ENCODE data around the gene LHX3. TPM values are rescaled to one million over a fixed set of nuclear protein-coding genes. Genes with fewer than 3 reads are reported as not detected.

Gene LHX3
- total RNA-seq, 2 donors from 2014 or later: not detected

DNA sequence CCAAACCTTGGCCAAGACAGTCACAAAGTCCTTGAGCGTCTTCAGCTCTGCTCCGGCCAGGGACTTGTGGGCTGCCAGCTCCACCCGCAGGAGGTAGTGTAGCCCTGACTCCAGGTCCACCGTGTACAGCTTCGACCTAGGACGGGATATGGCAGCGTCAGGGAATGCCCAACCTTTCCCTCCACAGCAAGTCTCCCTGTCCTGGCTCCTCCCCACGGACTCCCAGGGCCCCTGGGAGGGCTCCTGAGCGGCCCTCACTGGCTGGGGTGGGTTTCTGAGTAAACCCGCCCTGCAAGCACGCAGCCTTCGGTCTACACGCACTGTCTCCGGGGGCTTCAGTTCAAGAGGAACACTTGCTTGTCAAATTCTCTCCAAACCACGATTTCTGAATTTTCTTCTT lies 13.7 kb upstream of the LHX3 start:
- Histone ChIP-seq H3K4me3 (no peak overlapping the region), H3K27me3 (replicated peaks; ENCODE audit: insufficient read depth) (no peaks in the 10 kb centered on the region), H3K9me3 (no peaks in the 10 kb centered on the region), H3K36me3 (peaks cover 25% of the 10 kb centered on the region), H3K4me1 (ENCODE audit: control insufficient read depth in 1 of 2, low read depth in 2 of 2) (no peaks in the 10 kb centered on the region), H3K27ac (no peak overlapping the region)
- ATAC-seq (ENCODE audit: insufficient number of reproducible peaks, low FRiP score, low read depth): no peak
- TF ChIP-seq, protein P1, sequence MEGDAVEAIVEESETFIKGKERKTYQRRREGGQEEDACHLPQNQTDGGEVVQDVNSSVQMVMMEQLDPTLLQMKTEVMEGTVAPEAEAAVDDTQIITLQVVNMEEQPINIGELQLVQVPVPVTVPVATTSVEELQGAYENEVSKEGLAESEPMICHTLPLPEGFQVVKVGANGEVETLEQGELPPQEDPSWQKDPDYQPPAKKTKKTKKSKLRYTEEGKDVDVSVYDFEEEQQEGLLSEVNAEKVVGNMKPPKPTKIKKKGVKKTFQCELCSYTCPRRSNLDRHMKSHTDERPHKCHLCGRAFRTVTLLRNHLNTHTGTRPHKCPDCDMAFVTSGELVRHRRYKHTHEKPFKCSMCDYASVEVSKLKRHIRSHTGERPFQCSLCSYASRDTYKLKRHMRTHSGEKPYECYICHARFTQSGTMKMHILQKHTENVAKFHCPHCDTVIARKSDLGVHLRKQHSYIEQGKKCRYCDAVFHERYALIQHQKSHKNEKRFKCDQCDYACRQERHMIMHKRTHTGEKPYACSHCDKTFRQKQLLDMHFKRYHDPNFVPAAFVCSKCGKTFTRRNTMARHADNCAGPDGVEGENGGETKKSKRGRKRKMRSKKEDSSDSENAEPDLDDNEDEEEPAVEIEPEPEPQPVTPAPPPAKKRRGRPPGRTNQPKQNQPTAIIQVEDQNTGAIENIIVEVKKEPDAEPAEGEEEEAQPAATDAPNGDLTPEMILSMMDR (IDR thresholded peaks at IDR 0.05): no peak
- DNase-seq (ENCODE audit: low spot score): no peak

- peaks cover 25% of the 10 kb centered on the region for H3K36me3 ChIP-seq
- no peak overlapping the region for H3K27ac ChIP-seq
- H3K27me3 ChIP-seq (replicated peaks; ENCODE audit: insufficient read depth): no peaks in the 10 kb centered on the region
- DNase-seq (ENCODE audit: low spot score) (no peak), ATAC-seq (ENCODE audit: insufficient number of reproducible peaks, low FRiP score, low read depth) (no peak)
- TF ChIP-seq, protein P1 (IDR thresholded peaks at IDR 0.05): no peak
- H3K4me3 ChIP-seq: no peak overlapping the region
- H3K9me3 ChIP-seq: no peaks in the 10 kb centered on the region
- no peaks in the 10 kb centered on the region for H3K4me1 ChIP-seq (ENCODE audit: control insufficient read depth in 1 of 2, low read depth in 2 of 2)
Measured at GRCh38 chr9:136218271-136218670, 13.3 kb upstream of the LHX3 start.

- TF ChIP-seq, protein P1 (IDR thresholded peaks at IDR 0.05): no peak
- no peaks in the 10 kb centered on the region for H3K27me3 ChIP-seq (replicated peaks; ENCODE audit: insufficient read depth)
- no peak overlapping the region for H3K4me3 ChIP-seq
- no peak overlapping the region for H3K27ac ChIP-seq
- H3K4me1 ChIP-seq (ENCODE audit: control insufficient read depth in 1 of 2, low read depth in 2 of 2): no peaks in the 10 kb centered on the region
- no peak for ATAC-seq (ENCODE audit: insufficient number of reproducible peaks, low FRiP score, low read depth)
- H3K36me3 ChIP-seq: peaks cover 28% of the 10 kb centered on the region
- no peaks in the 10 kb centered on the region for H3K9me3 ChIP-seq
- no peak for DNase-seq (ENCODE audit: low spot score)
Measured at GRCh38 chr9:136216541-136217244, 11.8 kb upstream of the LHX3 start.

DNA sequence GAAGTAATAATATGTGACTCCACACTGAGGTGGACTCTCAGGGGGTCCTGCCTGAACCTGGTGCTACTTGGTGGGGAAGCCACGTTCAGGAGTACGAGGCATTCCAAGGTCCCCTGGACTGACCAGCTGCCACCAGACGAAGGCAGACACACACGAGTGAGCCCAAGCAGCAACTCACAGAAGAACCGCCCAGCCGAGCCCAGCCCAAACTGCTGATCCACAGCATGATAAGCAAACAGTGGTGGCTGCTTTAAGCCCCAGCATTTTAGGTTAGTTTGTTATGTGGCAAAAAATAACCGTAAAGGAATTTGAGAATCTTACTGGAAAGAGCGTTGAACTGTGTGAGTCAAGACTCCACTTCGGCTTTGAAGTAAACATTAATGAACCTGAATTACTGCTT lies 8.8 kb upstream of the LHX3 start:
- H3K27ac ChIP-seq: no peak overlapping the region
- TF ChIP-seq, protein P1 (IDR thresholded peaks at IDR 0.05): no peak
- H3K4me3 ChIP-seq: no peak overlapping the region
- H3K9me3 ChIP-seq: no peaks in the 10 kb centered on the region
- H3K4me1 ChIP-seq (ENCODE audit: control insufficient read depth in 1 of 2, low read depth in 2 of 2): no peaks in the 10 kb centered on the region
- H3K36me3 ChIP-seq: peaks cover 26% of the 10 kb centered on the region
- no peaks in the 10 kb centered on the region for H3K27me3 ChIP-seq (replicated peaks; ENCODE audit: insufficient read depth)
- ATAC-seq (ENCODE audit: insufficient number of reproducible peaks, low FRiP score, low read depth): no peak
- DNase-seq (ENCODE audit: low spot score): no peak

DNA sequence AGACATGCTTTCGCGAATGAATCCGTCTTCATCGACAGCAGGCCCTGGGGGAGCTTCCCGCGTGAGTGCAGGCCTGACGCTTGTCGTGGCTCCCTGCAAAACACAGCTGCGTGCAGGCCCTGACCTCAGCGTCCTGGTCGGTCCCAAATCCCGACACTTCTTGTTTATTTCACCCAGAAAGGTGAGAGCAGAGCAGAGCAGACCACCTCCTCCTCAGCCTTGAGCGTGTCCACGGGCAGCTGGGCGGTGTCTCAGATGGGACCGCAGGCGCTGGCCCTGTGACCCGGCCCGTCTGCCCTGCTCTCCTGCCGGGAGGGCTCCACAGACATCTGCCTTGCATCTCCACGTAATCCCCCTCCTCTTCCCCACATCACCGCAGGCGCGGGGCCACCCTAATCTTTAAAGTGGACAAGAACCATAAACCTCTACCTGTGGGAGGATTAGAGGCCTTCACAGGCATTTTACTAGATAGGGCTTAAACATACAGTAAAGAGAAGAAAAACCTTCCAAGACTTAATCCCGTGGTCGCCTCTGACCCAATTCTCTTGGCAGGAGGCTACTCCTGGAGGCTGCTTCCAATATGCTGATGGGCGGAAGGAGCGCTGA lies 7.5 kb upstream of the LHX3 start:
- no peaks in the 10 kb centered on the region for H3K27me3 ChIP-seq (replicated peaks; ENCODE audit: insufficient read depth)
- DNase-seq (ENCODE audit: low spot score) (no peak), ATAC-seq (ENCODE audit: insufficient number of reproducible peaks, low FRiP score, low read depth) (no peak)
- no peak overlapping the region for H3K4me3 ChIP-seq
- TF ChIP-seq, protein P1 (IDR thresholded peaks at IDR 0.05): no peak
- peaks cover 19% of the 10 kb centered on the region for H3K36me3 ChIP-seq
- no peaks in the 10 kb centered on the region for H3K9me3 ChIP-seq
- no peak overlapping the region for H3K27ac ChIP-seq
- H3K4me1 ChIP-seq (ENCODE audit: control insufficient read depth in 1 of 2, low read depth in 2 of 2): no peaks in the 10 kb centered on the region
